Prostate gland (tissue), 2 donors: ENCODE results near the gene IL20RB. TPM values are rescaled to one million over a fixed set of nuclear protein-coding genes. Genes with fewer than 3 reads are reported as not detected.

Source experiments
- DNase-seq: peaks from one replicate; pipeline ENCODE4 v3.0.0-alpha.2; 2019; ENCODE audit warnings: low spot score
- H3K27ac ChIP-seq, 2 donors: fragments of 200-600 bp; sonication (generic); 2 replicates each; pipeline ENCODE4 v1.5.1; 2017 to 2019
- H3K27me3 ChIP-seq: fragments of 200-600 bp; sonication (generic); replicated peaks from 2 replicates; pipeline ENCODE4 v1.5.1; 2019; ENCODE audit not compliant: insufficient read depth
- H3K36me3 ChIP-seq, 2 donors: fragments of 200-600 bp; sonication (generic); 1 replicate in 1 of 2; 2 replicates in 1 of 2; pipeline versions ENCODE4 v1.5.1 to v1.8.1; 2017 to 2019
- H3K4me1 ChIP-seq: fragments of 200-600 bp; sonication (generic); replicated peaks from 2 replicates; pipeline ENCODE4 v1.5.1; 2019
- H3K4me3 ChIP-seq, 2 donors: fragments of 200-600 bp; sonication (generic); 2 replicates each; pipeline ENCODE4 v1.5.1; 2017 to 2019
- H3K9me3 ChIP-seq: fragments of 200-600 bp; sonication (generic); 2 replicates; pipeline ENCODE4 v1.5.1; 2017
- POLR2A ChIP-seq: fragments of 450-650 bp; IDR thresholded peaks from one replicate; pipeline ENCODE4 v1.6.1; 2016; ENCODE audit warnings: antibody characterized with exemption, mild to moderate bottlenecking
- POLR2AphosphoS5 ChIP-seq: sonication (generic); formaldehyde crosslinking; IDR thresholded peaks from one replicate; pipeline ENCODE4 v1.6.1; 2017; ENCODE audit warnings: antibody characterized with exemption
- WGBS: methylation state at CpG from one replicate; pipeline ENCODE4 v1.1.5; 2018; 5-methylcytosine and 5-hydroxymethylcytosine counted together
- intact Hi-C: fragments of 100-400 bp; cut with DNase I; formaldehyde crosslinking; loops from one replicate; pipeline ENCODE4 v1.14.2; 2022
- total RNA-seq, 2 donors: library from RNA; depleted of rRNA; stranded (reverse); fragments of >200 nt; gene quantifications; one replicate each; pipeline ENCODE4 v1.1.0, GENCODE V29; 2016
- TF ChIP-seq, protein P1 (sequence below), 4 experiments: fragments of 200-600 bp in 2 of 4; fragments of 450-650 bp in 2 of 4; sonication (generic) in 2 of 4; IDR thresholded peaks; 1 replicate in 3 of 4; 2 replicates in 1 of 4; pipeline ENCODE4 v1.5.1; 2016 to 2019; ENCODE audit warnings: antibody characterized with exemption in 4 of 4, mild to moderate bottlenecking in 2 of 4, moderate library complexity in 2 of 4

The IL20RB gene
- total RNA-seq, 2 donors from 2014 or later = 0.14 to 2.5 TPM

DNA sequence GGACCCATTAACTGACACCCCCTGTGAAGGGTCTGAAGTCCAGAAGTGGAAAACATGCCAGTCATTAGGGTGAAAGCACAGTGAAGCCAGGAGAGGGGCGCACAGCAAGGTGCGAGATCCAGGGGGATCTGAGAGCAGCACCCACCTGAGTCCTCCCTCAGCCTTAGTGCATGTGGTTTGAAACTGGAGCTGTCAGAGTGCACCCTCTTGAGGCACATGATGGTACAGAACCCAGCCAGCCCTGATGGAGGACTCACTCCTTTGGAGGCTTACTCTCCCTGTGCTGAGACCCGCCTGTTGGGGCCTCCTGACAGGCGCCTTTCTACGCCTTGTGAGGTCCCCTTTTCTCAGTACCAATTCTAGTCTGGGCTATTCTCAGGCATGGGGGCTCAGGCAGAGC lies 77.8 kb downstream of the IL20RB start:
- no peaks in the 10 kb centered on the region for H3K36me3 ChIP-seq
- no peak overlapping the region for H3K4me3 ChIP-seq
- no peak for DNase-seq
- no peak overlapping the region for H3K27ac ChIP-seq
- no peaks in the 10 kb centered on the region for H3K27me3 ChIP-seq
- no peak for TF ChIP-seq POLR2A
- TF ChIP-seq POLR2AphosphoS5 = no peak
- TF ChIP-seq, protein P1, sequence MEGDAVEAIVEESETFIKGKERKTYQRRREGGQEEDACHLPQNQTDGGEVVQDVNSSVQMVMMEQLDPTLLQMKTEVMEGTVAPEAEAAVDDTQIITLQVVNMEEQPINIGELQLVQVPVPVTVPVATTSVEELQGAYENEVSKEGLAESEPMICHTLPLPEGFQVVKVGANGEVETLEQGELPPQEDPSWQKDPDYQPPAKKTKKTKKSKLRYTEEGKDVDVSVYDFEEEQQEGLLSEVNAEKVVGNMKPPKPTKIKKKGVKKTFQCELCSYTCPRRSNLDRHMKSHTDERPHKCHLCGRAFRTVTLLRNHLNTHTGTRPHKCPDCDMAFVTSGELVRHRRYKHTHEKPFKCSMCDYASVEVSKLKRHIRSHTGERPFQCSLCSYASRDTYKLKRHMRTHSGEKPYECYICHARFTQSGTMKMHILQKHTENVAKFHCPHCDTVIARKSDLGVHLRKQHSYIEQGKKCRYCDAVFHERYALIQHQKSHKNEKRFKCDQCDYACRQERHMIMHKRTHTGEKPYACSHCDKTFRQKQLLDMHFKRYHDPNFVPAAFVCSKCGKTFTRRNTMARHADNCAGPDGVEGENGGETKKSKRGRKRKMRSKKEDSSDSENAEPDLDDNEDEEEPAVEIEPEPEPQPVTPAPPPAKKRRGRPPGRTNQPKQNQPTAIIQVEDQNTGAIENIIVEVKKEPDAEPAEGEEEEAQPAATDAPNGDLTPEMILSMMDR (IDR thresholded peaks at IDR 0.05) = no peak
- no peaks in the 10 kb centered on the region for H3K4me1 ChIP-seq
- 95% methylated on average over 5 of the region's 5 CpGs for WGBS
- intact Hi-C loops = no loop called here
- H3K9me3 ChIP-seq = no peaks in the 10 kb centered on the region

DNA sequence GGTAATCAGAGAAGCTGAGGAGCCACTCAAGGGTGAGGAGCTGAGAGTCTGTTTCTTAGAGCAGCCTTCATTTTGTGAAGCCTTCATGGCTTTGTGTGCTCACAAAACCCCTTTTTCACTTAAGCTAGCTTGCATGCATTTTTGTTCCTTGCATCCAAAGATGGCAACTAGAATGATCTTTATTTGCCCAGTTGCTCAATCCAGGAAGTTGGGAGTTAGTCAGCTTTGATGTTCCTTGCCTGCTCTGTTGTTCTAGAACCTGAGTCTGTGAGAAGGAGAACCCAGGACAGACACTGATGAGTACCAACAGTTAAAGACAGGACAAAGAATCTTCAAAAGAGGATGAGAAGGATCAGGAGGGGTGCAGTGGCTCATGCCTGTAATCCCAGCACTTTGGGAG lies 81.8 kb downstream of the IL20RB start:
- H3K4me3 ChIP-seq = no peak overlapping the region
- no peak for DNase-seq
- no peak overlapping the region for H3K27ac ChIP-seq
- H3K27me3 ChIP-seq = no peaks in the 10 kb centered on the region
- intact Hi-C loops = no loop called here
- TF ChIP-seq POLR2AphosphoS5 (no peak), POLR2A (no peak)
- TF ChIP-seq, protein P1 (IDR thresholded peaks at IDR 0.05) = no peak
- H3K4me1 ChIP-seq = no peaks in the 10 kb centered on the region
- no peaks in the 10 kb centered on the region for H3K36me3 ChIP-seq
- no peaks in the 10 kb centered on the region for H3K9me3 ChIP-seq

DNA sequence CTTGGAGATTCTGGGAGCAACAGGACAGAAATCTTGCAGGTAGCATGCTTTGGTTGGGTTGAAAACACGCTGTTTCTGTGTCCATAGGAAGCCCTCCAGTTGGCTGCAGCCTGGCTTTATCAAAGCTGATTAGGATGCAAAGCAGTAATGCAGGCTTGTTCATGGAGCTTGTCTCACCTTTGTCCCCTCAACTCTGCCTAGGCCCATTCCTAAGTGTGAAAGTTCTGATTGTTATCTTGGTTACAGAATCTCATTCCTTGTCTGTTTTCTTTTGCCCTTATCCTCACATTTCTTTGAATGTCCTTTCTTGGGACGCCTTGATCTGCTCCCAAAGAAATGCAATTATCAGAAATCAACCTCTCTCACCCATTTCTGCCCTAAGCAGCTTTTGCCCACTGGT lies 83.5 kb downstream of the IL20RB start:
- intact Hi-C loops = no loop called here
- DNase-seq = no peak
- no peaks in the 10 kb centered on the region for H3K4me1 ChIP-seq
- no peaks in the 10 kb centered on the region for H3K27me3 ChIP-seq
- TF ChIP-seq POLR2A (no peak), POLR2AphosphoS5 (no peak)
- TF ChIP-seq, protein P1 (IDR thresholded peaks at IDR 0.05) = no peak
- no peaks in the 10 kb centered on the region for H3K36me3 ChIP-seq
- H3K9me3 ChIP-seq = no peaks in the 10 kb centered on the region
- H3K27ac ChIP-seq = no peak overlapping the region
- H3K4me3 ChIP-seq = no peak overlapping the region
- WGBS = 80% methylated on average over 2 of the region's 2 CpGs

DNA sequence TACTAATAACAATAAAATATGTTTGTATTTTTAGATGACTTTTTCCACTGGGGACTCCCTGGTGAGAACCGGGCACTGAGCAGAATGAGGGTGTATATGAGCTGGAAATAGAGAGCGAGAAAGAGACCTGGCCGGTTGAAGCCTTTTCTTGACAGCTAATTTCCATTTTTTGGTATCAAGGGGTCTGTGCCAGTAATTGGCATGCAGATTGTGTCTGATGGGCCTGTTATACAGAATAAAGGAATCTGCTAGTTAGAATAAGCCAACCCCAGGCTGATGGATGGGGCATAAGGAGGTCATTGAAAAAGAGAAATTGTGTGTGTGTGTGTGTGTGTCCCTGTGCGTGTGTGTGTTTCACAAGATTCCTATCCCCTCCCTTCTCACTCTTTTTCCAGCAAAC lies 83.9 kb downstream of the IL20RB start:
- Histone ChIP-seq H3K9me3 (no peaks in the 10 kb centered on the region), H3K4me1 (no peaks in the 10 kb centered on the region), H3K27ac (no peak overlapping the region), H3K27me3 (no peaks in the 10 kb centered on the region), H3K4me3 (no peak overlapping the region), H3K36me3 (no peaks in the 10 kb centered on the region)
- WGBS = 81% methylated on average over 4 of the region's 4 CpGs
- DNase-seq = no peak
- TF ChIP-seq POLR2AphosphoS5 = no peak
- TF ChIP-seq, protein P1 (IDR thresholded peaks at IDR 0.05) = no peak
- TF ChIP-seq POLR2A = no peak
- intact Hi-C loops = no loop called here

DNA sequence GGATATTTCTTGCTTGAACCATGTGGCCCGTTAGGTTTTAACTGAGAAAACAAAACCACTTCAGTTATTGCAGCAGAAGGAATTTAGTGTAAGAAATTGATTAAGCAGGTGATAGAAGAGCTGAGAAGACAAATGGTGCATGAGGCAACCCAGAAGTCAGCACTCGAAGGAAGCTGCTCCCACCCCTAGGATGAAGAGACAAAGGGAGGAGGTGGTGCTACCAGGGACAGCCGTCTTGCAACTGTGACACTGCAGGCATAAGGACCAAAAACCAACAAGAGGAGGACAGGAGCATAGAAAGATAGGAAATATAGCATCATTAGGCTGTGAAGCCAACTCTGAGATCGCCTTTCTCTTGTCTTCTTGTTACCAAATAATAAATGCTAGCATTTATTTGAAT lies 89.0 kb downstream of the IL20RB start:
- intact Hi-C loops = no loop called here
- 61% methylated on average over 4 of the region's 4 CpGs for WGBS
- DNase-seq = no peak
- Histone ChIP-seq H3K4me3 (no peak overlapping the region), H3K9me3 (no peaks in the 10 kb centered on the region), H3K27ac (no peak overlapping the region), H3K4me1 (no peaks in the 10 kb centered on the region), H3K27me3 (no peaks in the 10 kb centered on the region), H3K36me3 (no peaks in the 10 kb centered on the region)
- TF ChIP-seq POLR2A (no peak), POLR2AphosphoS5 (no peak)
- TF ChIP-seq, protein P1 (IDR thresholded peaks at IDR 0.05) = no peak
